Measurements from ENCODE around the gene NUDT11. TPM values are rescaled to one million over a fixed set of nuclear protein-coding genes. Genes with fewer than 3 reads are reported as not detected.

NUDT11 gene
- total RNA-seq, 1 donor from 2014 or later: 17.9 TPM

DNA sequence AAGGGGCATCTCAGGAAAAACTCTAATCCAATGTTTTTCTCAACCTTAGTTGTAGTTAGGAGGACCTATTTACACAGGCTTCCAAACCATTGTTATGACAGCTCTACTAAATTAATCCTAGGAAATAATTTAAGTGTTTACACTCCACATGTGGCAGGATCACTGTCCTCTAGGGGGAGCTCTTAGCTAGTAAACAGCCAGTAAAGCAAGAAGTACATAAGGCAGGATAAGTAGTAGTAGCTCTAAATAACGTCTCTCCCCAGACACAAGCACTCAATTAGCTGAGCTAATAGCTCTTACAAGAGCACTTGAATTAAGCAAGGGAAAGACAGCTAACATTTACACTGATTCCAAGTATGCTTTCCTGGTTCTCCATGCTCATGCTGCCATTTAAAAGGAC is 37.3 kb downstream of the NUDT11 start:
- TF ChIP-seq, protein P1, sequence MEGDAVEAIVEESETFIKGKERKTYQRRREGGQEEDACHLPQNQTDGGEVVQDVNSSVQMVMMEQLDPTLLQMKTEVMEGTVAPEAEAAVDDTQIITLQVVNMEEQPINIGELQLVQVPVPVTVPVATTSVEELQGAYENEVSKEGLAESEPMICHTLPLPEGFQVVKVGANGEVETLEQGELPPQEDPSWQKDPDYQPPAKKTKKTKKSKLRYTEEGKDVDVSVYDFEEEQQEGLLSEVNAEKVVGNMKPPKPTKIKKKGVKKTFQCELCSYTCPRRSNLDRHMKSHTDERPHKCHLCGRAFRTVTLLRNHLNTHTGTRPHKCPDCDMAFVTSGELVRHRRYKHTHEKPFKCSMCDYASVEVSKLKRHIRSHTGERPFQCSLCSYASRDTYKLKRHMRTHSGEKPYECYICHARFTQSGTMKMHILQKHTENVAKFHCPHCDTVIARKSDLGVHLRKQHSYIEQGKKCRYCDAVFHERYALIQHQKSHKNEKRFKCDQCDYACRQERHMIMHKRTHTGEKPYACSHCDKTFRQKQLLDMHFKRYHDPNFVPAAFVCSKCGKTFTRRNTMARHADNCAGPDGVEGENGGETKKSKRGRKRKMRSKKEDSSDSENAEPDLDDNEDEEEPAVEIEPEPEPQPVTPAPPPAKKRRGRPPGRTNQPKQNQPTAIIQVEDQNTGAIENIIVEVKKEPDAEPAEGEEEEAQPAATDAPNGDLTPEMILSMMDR (IDR thresholded peaks at IDR 0.05; ENCODE audit: unreplicated experiment): peak; percentile 39
- Mint-ChIP-seq H3K27me3 (no peaks in the 10 kb centered on the region), H3K36me3 (ENCODE audit: insufficient read depth) (no peaks in the 10 kb centered on the region), H3K9me3 (ENCODE audit: low read depth) (peaks cover 8% of the 10 kb centered on the region), H3K4me3 (ENCODE audit: low read depth) (no peak overlapping the region), H3K27ac (no peak overlapping the region), H3K4me1 (ENCODE audit: low read depth) (no peaks in the 10 kb centered on the region)
- no peak for DNase-seq (ENCODE audit: low spot score, unreplicated experiment)

GRCh38 chrX:51456814-51457213 is 39.6 kb downstream of the NUDT11 start:
- Mint-ChIP-seq H3K36me3 (ENCODE audit: insufficient read depth) (no peaks in the 10 kb centered on the region), H3K9me3 (ENCODE audit: low read depth) (peaks cover 6% of the 10 kb centered on the region), H3K4me3 (ENCODE audit: low read depth) (no peak overlapping the region), H3K27ac (no peak overlapping the region), H3K27me3 (no peaks in the 10 kb centered on the region), H3K4me1 (ENCODE audit: low read depth) (no peaks in the 10 kb centered on the region)
- TF ChIP-seq, protein P1 (IDR thresholded peaks at IDR 0.05; ENCODE audit: unreplicated experiment): peak; percentile 28
- DNase-seq (ENCODE audit: low spot score, unreplicated experiment): no peak

- Mint-ChIP-seq H3K4me3 (ENCODE audit: low read depth) (no peak overlapping the region), H3K27ac (no peak overlapping the region), H3K36me3 (ENCODE audit: insufficient read depth) (no peaks in the 10 kb centered on the region), H3K4me1 (ENCODE audit: low read depth) (no peaks in the 10 kb centered on the region), H3K9me3 (ENCODE audit: low read depth) (peaks cover 6% of the 10 kb centered on the region), H3K27me3 (no peaks in the 10 kb centered on the region)
- TF ChIP-seq, protein P1 (IDR thresholded peaks at IDR 0.05; ENCODE audit: unreplicated experiment): no peak
- DNase-seq (ENCODE audit: low spot score, unreplicated experiment): no peak
These were observed 40.1 kb downstream of the NUDT11 start for GRCh38 chrX:51456246-51456645.

DNA sequence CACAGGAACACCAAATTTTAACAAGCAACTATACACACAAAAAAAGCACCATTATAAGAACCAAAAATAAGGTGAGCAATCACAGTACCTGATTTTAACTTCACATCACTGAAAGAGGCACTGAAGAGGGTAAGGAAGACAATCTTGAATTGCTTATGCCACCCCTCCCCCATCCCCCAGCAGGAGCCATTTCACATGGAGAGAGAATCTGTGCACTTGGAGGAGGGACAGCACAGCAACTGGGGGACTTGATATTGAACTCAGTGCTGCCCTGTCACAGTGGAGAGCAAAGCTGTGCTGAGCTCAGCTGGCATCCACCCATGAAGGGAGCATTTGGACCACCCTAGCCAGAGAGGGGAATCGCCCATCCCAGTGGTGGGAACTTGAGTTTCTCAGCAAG is 56.0 kb downstream of the NUDT11 start:
- H3K36me3 Mint-ChIP-seq (ENCODE audit: insufficient read depth): no peaks in the 10 kb centered on the region
- DNase-seq (ENCODE audit: low spot score, unreplicated experiment): no peak
- TF ChIP-seq, protein P1 (IDR thresholded peaks at IDR 0.05; ENCODE audit: unreplicated experiment): no peak
- peaks cover 33% of the 10 kb centered on the region for H3K9me3 Mint-ChIP-seq (ENCODE audit: low read depth)
- H3K27me3 Mint-ChIP-seq: no peaks in the 10 kb centered on the region
- H3K4me1 Mint-ChIP-seq (ENCODE audit: low read depth): peaks cover 1% of the 10 kb centered on the region
- no peak overlapping the region for H3K27ac Mint-ChIP-seq
- H3K4me3 Mint-ChIP-seq (ENCODE audit: low read depth): no peak overlapping the region

Other genes starting within 250 kb of the NUDT11 start
- 3.4 and 3.6 TPM in 2 replicates for gene NUDT10, start 163.8 kb downstream of the NUDT11 start, total RNA-seq
- gene CENPVL3, start 122.3 kb upstream of the NUDT11 start, total RNA-seq: 4.6 and 5.4 TPM in 2 replicates
- 1.4 TPM in 2 replicates for gene CENPVL2, start 186.2 kb upstream of the NUDT11 start, total RNA-seq
- gene CENPVL1, start 213.9 kb upstream of the NUDT11 start, total RNA-seq: 1.4 TPM in 2 replicates
- 20.2 and 21.2 TPM in 2 replicates for gene GSPT2, start 246.8 kb upstream of the NUDT11 start, total RNA-seq

Measured in progenitor cell of endocrine pancreas (in vitro differentiated cells).